Measurements from ENCODE around the gene BLACAT1. TPM values are rescaled to one million over a fixed set of nuclear protein-coding genes. Genes with fewer than 3 reads are reported as not detected.

Gene BLACAT1
- total RNA-seq, 2 donors from 2014 or later = not detected

DNA sequence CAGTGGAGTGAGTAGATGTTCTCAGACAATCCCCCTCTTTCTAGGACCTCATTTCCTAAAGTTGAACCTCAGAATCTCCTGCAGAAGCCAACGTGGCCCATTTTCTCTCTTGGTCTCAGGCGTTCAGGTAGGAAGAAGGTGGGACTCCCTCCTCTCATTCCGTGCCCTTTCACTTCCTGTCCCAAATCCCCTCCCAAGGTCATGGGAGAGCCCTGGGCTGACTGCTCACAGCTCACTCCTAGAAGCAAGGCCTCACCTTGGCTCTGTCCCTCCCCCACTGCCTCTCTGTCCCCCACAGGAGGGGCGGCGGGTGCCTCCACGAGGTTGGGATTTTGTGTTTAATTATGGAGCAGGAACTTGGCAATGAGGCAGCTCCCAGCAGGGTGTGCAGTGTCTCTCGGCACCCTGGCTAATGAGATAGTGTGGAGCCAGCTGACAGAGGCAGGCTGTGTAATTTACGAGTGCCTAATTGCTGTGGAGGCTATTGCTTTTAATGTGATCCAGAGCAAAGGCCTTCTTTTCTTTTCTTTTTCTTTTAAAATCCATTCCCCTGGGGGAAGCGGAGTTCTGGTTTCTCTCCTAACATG, 39.5 kb upstream of the BLACAT1 start:
- Histone ChIP-seq H3K27ac (no peak overlapping the region), H3K36me3 (no peaks in the 10 kb centered on the region), H3K9me3 (no peaks in the 10 kb centered on the region), H3K4me3 (no peak overlapping the region), H3K4me1 (ENCODE audit: control insufficient read depth in 1 of 2, low read depth in 2 of 2) (peaks cover 15 to 21% of the 10 kb centered on the region in 2 donors), H3K27me3 (replicated peaks; ENCODE audit: insufficient read depth) (no peaks in the 10 kb centered on the region)
- DNase-seq (ENCODE audit: low spot score) = no peak
- ATAC-seq (ENCODE audit: insufficient number of reproducible peaks, low FRiP score, low read depth) = no peak
- TF ChIP-seq, protein P1, sequence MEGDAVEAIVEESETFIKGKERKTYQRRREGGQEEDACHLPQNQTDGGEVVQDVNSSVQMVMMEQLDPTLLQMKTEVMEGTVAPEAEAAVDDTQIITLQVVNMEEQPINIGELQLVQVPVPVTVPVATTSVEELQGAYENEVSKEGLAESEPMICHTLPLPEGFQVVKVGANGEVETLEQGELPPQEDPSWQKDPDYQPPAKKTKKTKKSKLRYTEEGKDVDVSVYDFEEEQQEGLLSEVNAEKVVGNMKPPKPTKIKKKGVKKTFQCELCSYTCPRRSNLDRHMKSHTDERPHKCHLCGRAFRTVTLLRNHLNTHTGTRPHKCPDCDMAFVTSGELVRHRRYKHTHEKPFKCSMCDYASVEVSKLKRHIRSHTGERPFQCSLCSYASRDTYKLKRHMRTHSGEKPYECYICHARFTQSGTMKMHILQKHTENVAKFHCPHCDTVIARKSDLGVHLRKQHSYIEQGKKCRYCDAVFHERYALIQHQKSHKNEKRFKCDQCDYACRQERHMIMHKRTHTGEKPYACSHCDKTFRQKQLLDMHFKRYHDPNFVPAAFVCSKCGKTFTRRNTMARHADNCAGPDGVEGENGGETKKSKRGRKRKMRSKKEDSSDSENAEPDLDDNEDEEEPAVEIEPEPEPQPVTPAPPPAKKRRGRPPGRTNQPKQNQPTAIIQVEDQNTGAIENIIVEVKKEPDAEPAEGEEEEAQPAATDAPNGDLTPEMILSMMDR (IDR thresholded peaks at IDR 0.05) = no peak

DNA sequence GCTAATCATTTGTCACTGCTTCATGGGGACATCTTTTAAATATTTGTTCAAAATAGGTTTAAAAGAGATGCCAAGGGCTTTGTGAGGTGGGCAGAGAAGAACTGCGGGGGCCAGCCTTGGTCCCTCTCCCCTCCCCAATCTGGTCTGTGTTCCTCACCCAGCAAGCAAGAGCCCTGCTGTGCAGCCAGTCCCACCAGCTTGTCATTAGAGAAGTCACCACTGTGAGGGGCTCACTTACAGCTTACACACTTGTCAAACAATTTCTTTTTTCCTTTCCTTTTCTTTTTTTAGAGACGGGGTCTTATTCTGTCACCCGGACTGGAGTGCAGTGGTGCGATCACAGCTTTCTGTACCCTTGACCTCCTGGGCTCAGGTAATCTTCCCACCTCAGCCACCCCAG, 38.3 kb upstream of the BLACAT1 start:
- TF ChIP-seq, protein P1 (IDR thresholded peaks at IDR 0.05) = no peak
- H3K27me3 ChIP-seq (replicated peaks; ENCODE audit: insufficient read depth) = no peaks in the 10 kb centered on the region
- H3K9me3 ChIP-seq = no peaks in the 10 kb centered on the region
- ATAC-seq (ENCODE audit: insufficient number of reproducible peaks, low FRiP score, low read depth) (no peak), DNase-seq (ENCODE audit: low spot score) (no peak)
- no peak overlapping the region for H3K27ac ChIP-seq
- no peak overlapping the region for H3K4me3 ChIP-seq
- no peaks in the 10 kb centered on the region for H3K36me3 ChIP-seq
- H3K4me1 ChIP-seq (ENCODE audit: control insufficient read depth in 1 of 2, low read depth in 2 of 2) = peaks cover 15 to 21% of the 10 kb centered on the region in 2 donors

DNA sequence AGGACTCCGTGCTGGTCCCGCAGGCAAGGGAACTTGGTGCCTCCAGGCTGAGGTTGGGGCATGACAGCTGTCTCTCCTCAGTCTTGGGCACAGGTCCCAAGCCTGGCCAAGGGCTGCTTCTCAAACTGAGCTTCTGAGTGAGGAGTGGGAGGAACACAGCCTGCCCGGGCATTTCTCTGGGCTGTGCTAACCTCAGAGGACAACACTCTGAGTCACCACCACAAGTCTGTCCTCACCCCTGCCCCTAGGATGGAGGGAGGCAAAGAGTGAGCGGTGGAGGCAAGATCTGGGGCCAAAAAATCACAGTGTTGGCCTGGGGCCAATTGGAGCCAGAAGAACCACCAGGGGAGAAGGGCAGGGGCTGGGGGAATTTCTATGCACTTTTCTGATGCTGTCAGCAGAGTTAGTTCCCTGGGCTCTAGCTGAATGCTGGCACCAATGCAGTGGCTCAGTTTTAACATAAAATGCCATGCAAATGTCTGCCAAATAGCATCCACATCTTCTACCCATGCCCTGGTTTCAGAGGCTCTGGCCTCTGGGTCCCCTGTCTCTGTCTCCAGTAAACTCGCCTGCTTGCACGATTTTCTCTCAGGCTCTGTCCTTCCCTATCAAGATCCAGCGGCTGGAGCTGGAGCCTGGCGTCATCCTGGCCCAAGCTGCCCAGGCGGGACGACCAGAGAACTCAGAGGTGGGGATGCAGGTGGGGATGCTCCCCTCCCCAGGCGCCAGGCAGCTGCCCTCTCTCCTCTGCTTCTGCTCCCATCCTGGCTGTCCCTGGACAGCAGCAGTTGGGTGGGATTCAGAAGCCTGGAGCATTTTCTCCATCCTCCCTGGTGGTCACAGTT, 37.6 kb upstream of the BLACAT1 start:
- H3K27ac ChIP-seq = peak overlapping the region; percentile 39 to 41
- H3K4me3 ChIP-seq = no peak overlapping the region
- peaks cover 15 to 21% of the 10 kb centered on the region in 2 donors for H3K4me1 ChIP-seq (ENCODE audit: control insufficient read depth in 1 of 2, low read depth in 2 of 2)
- TF ChIP-seq, protein P1 (IDR thresholded peaks at IDR 0.05) = no peak
- H3K36me3 ChIP-seq = no peaks in the 10 kb centered on the region
- DNase-seq (ENCODE audit: low spot score) (peak; percentile 29), ATAC-seq (ENCODE audit: insufficient number of reproducible peaks, low FRiP score, low read depth) (peak; percentile 68)
- H3K27me3 ChIP-seq (replicated peaks; ENCODE audit: insufficient read depth) = no peaks in the 10 kb centered on the region
- H3K9me3 ChIP-seq = no peaks in the 10 kb centered on the region

DNA sequence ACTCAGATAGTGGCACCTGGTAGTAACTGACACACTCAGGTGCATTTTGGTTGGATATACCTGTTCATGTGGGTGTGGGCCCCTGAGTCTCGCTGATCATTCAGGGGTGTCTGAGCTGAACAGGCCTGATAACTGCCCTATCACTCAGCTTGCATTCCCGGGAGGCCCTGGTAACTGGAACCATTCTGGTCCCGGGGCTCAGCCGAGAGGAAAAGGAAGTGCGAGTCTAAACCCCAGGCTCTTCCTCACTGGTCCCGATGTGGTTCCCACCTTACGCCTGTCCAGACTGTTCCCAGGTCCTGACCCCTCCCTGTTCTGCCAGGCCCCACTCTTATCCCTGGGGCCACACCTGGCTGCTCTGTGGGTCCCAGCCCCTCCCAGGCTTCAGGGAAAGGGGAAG, 36.9 kb upstream of the BLACAT1 start:
- Histone ChIP-seq H3K9me3 (no peaks in the 10 kb centered on the region), H3K27me3 (replicated peaks; ENCODE audit: insufficient read depth) (no peaks in the 10 kb centered on the region), H3K36me3 (no peaks in the 10 kb centered on the region), H3K4me1 (ENCODE audit: control insufficient read depth in 1 of 2, low read depth in 2 of 2) (peaks cover 15 to 21% of the 10 kb centered on the region in 2 donors), H3K4me3 (no peak overlapping the region), H3K27ac (peak overlapping the region; percentile 39 to 41)
- TF ChIP-seq, protein P1 (IDR thresholded peaks at IDR 0.05) = no peak
- no peak for DNase-seq (ENCODE audit: low spot score)
- no peak for ATAC-seq (ENCODE audit: insufficient number of reproducible peaks, low FRiP score, low read depth)

DNA sequence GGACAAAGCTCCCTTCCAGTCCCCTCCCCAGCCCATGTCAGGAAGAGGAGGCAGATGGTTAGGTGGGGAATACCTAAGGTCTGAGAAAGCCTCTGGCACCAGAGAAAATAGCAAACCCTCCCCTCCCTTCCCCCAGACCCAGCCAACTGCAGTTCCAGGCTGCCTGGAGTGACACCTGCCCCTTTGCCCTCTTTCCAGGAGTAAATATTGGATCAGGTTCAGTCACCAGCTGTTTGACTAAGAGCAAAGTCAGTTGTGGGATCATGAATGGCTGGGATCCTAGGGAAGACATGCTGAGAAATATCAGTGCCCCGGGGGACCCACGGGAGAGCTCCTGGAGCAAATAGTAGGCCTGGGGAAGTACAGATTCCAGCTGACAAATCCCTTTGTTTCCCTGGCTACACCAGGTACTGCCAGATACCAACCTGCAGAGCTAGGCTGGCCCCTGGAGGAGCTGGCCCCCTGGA, 36.4 kb upstream of the BLACAT1 start:
- H3K36me3 ChIP-seq = no peaks in the 10 kb centered on the region
- no peak overlapping the region for H3K4me3 ChIP-seq
- H3K4me1 ChIP-seq (ENCODE audit: control insufficient read depth in 1 of 2, low read depth in 2 of 2) = peaks cover 15 to 21% of the 10 kb centered on the region in 2 donors
- TF ChIP-seq, protein P1 (IDR thresholded peaks at IDR 0.05) = no peak
- DNase-seq (ENCODE audit: low spot score) (no peak), ATAC-seq (ENCODE audit: insufficient number of reproducible peaks, low FRiP score, low read depth) (no peak)
- no peaks in the 10 kb centered on the region for H3K27me3 ChIP-seq (replicated peaks; ENCODE audit: insufficient read depth)
- no peaks in the 10 kb centered on the region for H3K9me3 ChIP-seq
- H3K27ac ChIP-seq = no peak overlapping the region
